Activated T-cell treated with anti-CD3 and anti-CD28 coated beads for 48 hours (primary cell): Measurements from ENCODE around the gene KRTAP10-5.
"Not testable (repeated sequence)": the region's sequence is repeated elsewhere in the genome, so short reads cannot be mapped to it uniquely, and the experiment has no call there.

Source experiments
- DNase-seq: peaks from one replicate; pipeline ENCODE4 v3.0.0-alpha.2; 2020; ENCODE audit warnings: low read depth

KRTAP10-5 gene

GRCh38 chr21:44580231-44580821, at the start of gene KRTAP10-5:
Gene KRTAP10-5 (minus strand): TSS chr21:44580604. CDS start chr21:44580578, 26 bp downstream.
- DNase-seq, result not testable (repeated sequence)

GRCh38 chr21:44628707-44629391, 48.4 kb upstream of the KRTAP10-5 start:
- DNase-seq, result no peak

- DNase-seq, result not testable (repeated sequence)
These were observed 47.4 kb upstream of the KRTAP10-5 start for GRCh38 chr21:44627831-44628233.

GRCh38 chr21:44627181-44627822, 46.9 kb upstream of the KRTAP10-5 start:
- DNase-seq, result not testable (repeated sequence)

GRCh38 chr21:44626673-44627143, 46.3 kb upstream of the KRTAP10-5 start, which contains the start of gene KRTAP10-9:
Gene KRTAP10-9 (plus strand): TSS chr21:44627093. CDS start chr21:44627172, 79 bp downstream.
- no peak for DNase-seq

GRCh38 chr21:44626262-44626661, 45.9 kb upstream of the KRTAP10-5 start:
- no peak for DNase-seq

GRCh38 chr21:44625756-44626155, 45.4 kb upstream of the KRTAP10-5 start:
- DNase-seq, result no peak

- no peak for DNase-seq
These were observed 43.2 kb upstream of the KRTAP10-5 start for GRCh38 chr21:44623575-44623974.

- DNase-seq, result no peak
These were observed 39.5 kb upstream of the KRTAP10-5 start for GRCh38 chr21:44619886-44620285.

GRCh38 chr21:44618909-44619308, 38.5 kb upstream of the KRTAP10-5 start:
- DNase-seq, result peak; percentile 22

- DNase-seq, result no peak
These were observed 38.1 kb upstream of the KRTAP10-5 start for GRCh38 chr21:44618504-44618903.

- no peak for DNase-seq
These were observed 36.7 kb upstream of the KRTAP10-5 start for GRCh38 chr21:44617071-44617501.

- no peak for DNase-seq
These were observed 36.2 kb upstream of the KRTAP10-5 start for GRCh38 chr21:44616591-44616926.

GRCh38 chr21:44615911-44616590, 35.6 kb upstream of the KRTAP10-5 start:
- no peak for DNase-seq

- DNase-seq, result no peak
These were observed 35.1 kb upstream of the KRTAP10-5 start for GRCh38 chr21:44615466-44615865.

- no peak for DNase-seq
These were observed 34.6 kb upstream of the KRTAP10-5 start for GRCh38 chr21:44614961-44615391.

GRCh38 chr21:44614161-44614631, 33.8 kb upstream of the KRTAP10-5 start:
- DNase-seq, result no peak

GRCh38 chr21:44613386-44614155, 33.2 kb upstream of the KRTAP10-5 start:
- no peak for DNase-seq

- no peak for DNase-seq
These were observed 32.3 kb upstream of the KRTAP10-5 start for GRCh38 chr21:44612669-44613229.

- DNase-seq, result no peak
These were observed 31.7 kb upstream of the KRTAP10-5 start, which contains the start of gene KRTAP10-8 for GRCh38 chr21:44612029-44612486. Gene KRTAP10-8 (plus strand): TSS chr21:44612079. CDS start chr21:44612101, 22 bp downstream.

GRCh38 chr21:44611551-44611950, 31.1 kb upstream of the KRTAP10-5 start:
- no peak for DNase-seq
